ENCODE results near the gene CLTB. TPM values are rescaled to one million over a fixed set of nuclear protein-coding genes. Genes with fewer than 3 reads are reported as not detected.
A peak's percentile ranks its signal among the peaks of the same experiment; 100 is the strongest.

Gene CLTB
- polyA plus RNA-seq, 3 donors = 63.2 to 87.6 (median 75.2) TPM

DNA sequence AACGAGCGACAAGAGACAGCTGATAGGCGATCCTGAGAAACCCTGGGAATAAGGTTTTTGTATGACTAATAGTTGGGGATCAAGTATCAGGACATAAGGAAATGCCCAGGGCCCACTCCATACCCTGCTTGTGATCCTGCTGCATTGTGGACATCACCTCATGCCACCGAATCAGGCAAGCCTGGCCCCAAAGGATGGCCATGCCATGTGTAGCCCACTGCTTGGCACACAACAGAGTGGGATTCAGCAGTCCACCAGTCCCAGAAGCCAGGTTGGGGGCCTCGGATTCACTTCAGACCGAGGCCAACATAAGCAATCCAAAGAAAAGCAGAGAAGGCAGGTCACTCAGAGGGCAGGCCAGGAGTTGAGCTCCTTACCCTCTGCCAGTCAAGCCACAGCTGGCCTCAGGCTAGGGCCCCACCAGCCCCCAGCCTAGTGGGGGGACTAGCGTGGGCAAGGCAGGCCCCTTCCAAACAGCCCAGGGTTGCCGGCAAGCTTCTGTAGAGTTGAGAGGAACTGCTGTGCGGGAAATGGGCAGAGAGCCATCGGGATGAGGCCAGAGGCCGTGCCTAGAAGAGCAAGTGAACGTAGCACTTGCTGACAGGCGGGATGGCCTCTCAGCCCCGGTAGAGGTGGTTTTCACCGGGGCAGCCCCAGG is 33.0 kb downstream of the CLTB start:
- Histone ChIP-seq H3K4me1 (ENCODE audit: control insufficient read depth in 1 of 2, insufficient read depth in 2 of 2, low read length in 2 of 2) (peaks cover 10 to 18% of the 10 kb centered on the region in 2 donors), H3K4me2 (replicated peaks; ENCODE audit: extremely low read depth, low read length, poor library complexity, severe bottlenecking) (no peak overlapping the region), H3K9ac (ENCODE audit: insufficient read depth, low read length, poor library complexity, severe bottlenecking) (no peak overlapping the region), H3K27ac (ENCODE audit: low read depth in 1 of 2, low read length in 2 of 2) (no peak overlapping the region), H3K36me3 (replicated peaks in 1 of 2; ENCODE audit: control insufficient read depth in 1 of 2, insufficient read depth in 2 of 2, low read length in 2 of 2) (peaks cover 39 to 62% of the 10 kb centered on the region in 2 donors), H3K27me3 (ENCODE audit: control insufficient read depth in 2 of 2, insufficient read depth in 2 of 2, low read length in 2 of 2) (no peaks in the 10 kb centered on the region), H3K4me3 (replicated peaks in 1 of 3; ENCODE audit: low read depth in 2 of 3, low read length in 3 of 3) (no peak overlapping the region), H3K9me3 (replicated peaks in 1 of 2; ENCODE audit: control insufficient read depth in 1 of 2, insufficient read depth in 1 of 2, low read length in 2 of 2) (no peaks in the 10 kb centered on the region), H3K79me2 (ENCODE audit: insufficient read depth, low read length) (peaks cover 27% of the 10 kb centered on the region), H2AFZ (ENCODE audit: insufficient read depth, low read depth, low read length, poor library complexity, severe bottlenecking) (no peak overlapping the region), H4K20me1 (ENCODE audit: insufficient read depth, low read length) (peaks cover 11% of the 10 kb centered on the region)
- TF ChIP-seq, protein P1, sequence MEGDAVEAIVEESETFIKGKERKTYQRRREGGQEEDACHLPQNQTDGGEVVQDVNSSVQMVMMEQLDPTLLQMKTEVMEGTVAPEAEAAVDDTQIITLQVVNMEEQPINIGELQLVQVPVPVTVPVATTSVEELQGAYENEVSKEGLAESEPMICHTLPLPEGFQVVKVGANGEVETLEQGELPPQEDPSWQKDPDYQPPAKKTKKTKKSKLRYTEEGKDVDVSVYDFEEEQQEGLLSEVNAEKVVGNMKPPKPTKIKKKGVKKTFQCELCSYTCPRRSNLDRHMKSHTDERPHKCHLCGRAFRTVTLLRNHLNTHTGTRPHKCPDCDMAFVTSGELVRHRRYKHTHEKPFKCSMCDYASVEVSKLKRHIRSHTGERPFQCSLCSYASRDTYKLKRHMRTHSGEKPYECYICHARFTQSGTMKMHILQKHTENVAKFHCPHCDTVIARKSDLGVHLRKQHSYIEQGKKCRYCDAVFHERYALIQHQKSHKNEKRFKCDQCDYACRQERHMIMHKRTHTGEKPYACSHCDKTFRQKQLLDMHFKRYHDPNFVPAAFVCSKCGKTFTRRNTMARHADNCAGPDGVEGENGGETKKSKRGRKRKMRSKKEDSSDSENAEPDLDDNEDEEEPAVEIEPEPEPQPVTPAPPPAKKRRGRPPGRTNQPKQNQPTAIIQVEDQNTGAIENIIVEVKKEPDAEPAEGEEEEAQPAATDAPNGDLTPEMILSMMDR (IDR thresholded peaks at IDR 0.05) = no peak
- Mint-ChIP-seq H3K27ac (no peak overlapping the region), H3K4me1 (peaks cover 23% of the 10 kb centered on the region), H3K9me3 (no peaks in the 10 kb centered on the region), H3K36me3 (peaks cover 47 to 55% of the 10 kb centered on the region in 2 donors), H3K4me3 (no peak overlapping the region), H3K27me3 (ENCODE audit: low read depth in 3 of 3) (peaks cover 0 to 2% (median 0%) of the 10 kb centered on the region in 3 donors)
- 85% methylated on average over 12 of the region's 15 CpGs for WGBS (ENCODE audit: insufficient coverage)
- no peak for DNase-seq
- intact Hi-C loops (cut with micrococcal nuclease) = loop anchor here in 1 of 2 donors (10.0 kb wide), 1 partner anchor 151 kb away; the partner anchor contains the start of gene RNF44

DNA sequence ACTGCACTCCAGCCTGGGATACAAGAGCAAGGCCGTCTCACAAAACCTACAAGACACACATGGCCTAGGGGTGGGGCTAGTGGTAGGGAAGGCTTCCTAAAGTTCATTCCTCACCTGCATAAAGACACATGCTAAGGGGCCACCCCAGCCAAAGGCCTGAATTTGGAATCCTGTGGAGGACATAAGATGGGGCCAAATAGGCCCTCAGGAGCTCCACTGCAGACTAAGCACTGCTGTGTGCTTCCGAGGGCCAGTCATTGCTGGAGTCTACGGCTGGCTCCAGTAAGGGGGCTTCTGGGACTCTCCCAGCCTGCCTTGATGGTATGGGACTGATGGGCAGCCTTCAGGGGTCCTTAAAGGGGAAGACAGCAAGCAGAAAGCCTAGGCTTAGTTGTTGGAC is 33.6 kb downstream of the CLTB start:
- TF ChIP-seq, protein P1 (IDR thresholded peaks at IDR 0.05) = no peak
- Histone ChIP-seq H4K20me1 (ENCODE audit: insufficient read depth, low read length) (peaks cover 11% of the 10 kb centered on the region), H3K27me3 (ENCODE audit: control insufficient read depth in 2 of 2, insufficient read depth in 2 of 2, low read length in 2 of 2) (no peaks in the 10 kb centered on the region), H2AFZ (ENCODE audit: insufficient read depth, low read depth, low read length, poor library complexity, severe bottlenecking) (no peak overlapping the region), H3K79me2 (ENCODE audit: insufficient read depth, low read length) (peaks cover 20% of the 10 kb centered on the region), H3K9me3 (replicated peaks in 1 of 2; ENCODE audit: control insufficient read depth in 1 of 2, insufficient read depth in 1 of 2, low read length in 2 of 2) (no peaks in the 10 kb centered on the region), H3K27ac (ENCODE audit: low read depth in 1 of 2, low read length in 2 of 2) (no peak overlapping the region), H3K9ac (ENCODE audit: insufficient read depth, low read length, poor library complexity, severe bottlenecking) (no peak overlapping the region), H3K36me3 (replicated peaks in 1 of 2; ENCODE audit: control insufficient read depth in 1 of 2, insufficient read depth in 2 of 2, low read length in 2 of 2) (peaks cover 39 to 62% of the 10 kb centered on the region in 2 donors), H3K4me3 (replicated peaks in 1 of 3; ENCODE audit: low read depth in 2 of 3, low read length in 3 of 3) (no peak overlapping the region), H3K4me2 (replicated peaks; ENCODE audit: extremely low read depth, low read length, poor library complexity, severe bottlenecking) (no peak overlapping the region), H3K4me1 (ENCODE audit: control insufficient read depth in 1 of 2, insufficient read depth in 2 of 2, low read length in 2 of 2) (peaks cover 6 to 12% of the 10 kb centered on the region in 2 donors)
- Mint-ChIP-seq H3K4me3 (no peak overlapping the region), H3K4me1 (peaks cover 19% of the 10 kb centered on the region), H3K9me3 (no peaks in the 10 kb centered on the region), H3K27ac (peak overlapping the region in 1 of 7 donors; percentile 48), H3K36me3 (peaks cover 47 to 55% of the 10 kb centered on the region in 2 donors), H3K27me3 (ENCODE audit: low read depth in 3 of 3) (peaks cover 0 to 2% (median 0%) of the 10 kb centered on the region in 3 donors)
- WGBS (ENCODE audit: insufficient coverage) = no CpG with 5 or more reads among the region's 3 CpGs
- intact Hi-C loops (cut with micrococcal nuclease) = loop anchor here in 1 of 2 donors (10.0 kb wide), 1 partner anchor 152 kb away; the partner anchor contains the start of gene RNF44
- no peak for DNase-seq
